GM12801 (cell line): ENCODE measurements around the gene DHRS2.

Experiments used
- CTCF ChIP-seq: IDR thresholded peaks from one replicate; pipeline ENCODE4 v1.5.1; 2011; ENCODE audit warnings: control low read depth; ENCODE audit not compliant: insufficient read length; ENCODE audit errors: extremely low read depth

The DHRS2 gene

GRCh38 chr14:23664207-23664885 lies 28.2 kb downstream of the DHRS2 start:
- no peak for TF ChIP-seq CTCF

GRCh38 chr14:23665302-23666016 lies 29.3 kb downstream of the DHRS2 start:
- TF ChIP-seq CTCF: no peak

- no peak for TF ChIP-seq CTCF
These were observed 31.0 kb downstream of the DHRS2 start for GRCh38 chr14:23667134-23667533.

- no peak for TF ChIP-seq CTCF
These were observed 33.3 kb downstream of the DHRS2 start for GRCh38 chr14:23669441-23669840.

GRCh38 chr14:23670481-23670880 lies 34.3 kb downstream of the DHRS2 start:
- no peak for TF ChIP-seq CTCF

- no peak for TF ChIP-seq CTCF
These were observed 36.0 kb downstream of the DHRS2 start for GRCh38 chr14:23672200-23672599.

- TF ChIP-seq CTCF: no peak
These were observed 39.2 kb downstream of the DHRS2 start for GRCh38 chr14:23675337-23675736.
